ENCODE results near the gene PRDX1.

DNA sequence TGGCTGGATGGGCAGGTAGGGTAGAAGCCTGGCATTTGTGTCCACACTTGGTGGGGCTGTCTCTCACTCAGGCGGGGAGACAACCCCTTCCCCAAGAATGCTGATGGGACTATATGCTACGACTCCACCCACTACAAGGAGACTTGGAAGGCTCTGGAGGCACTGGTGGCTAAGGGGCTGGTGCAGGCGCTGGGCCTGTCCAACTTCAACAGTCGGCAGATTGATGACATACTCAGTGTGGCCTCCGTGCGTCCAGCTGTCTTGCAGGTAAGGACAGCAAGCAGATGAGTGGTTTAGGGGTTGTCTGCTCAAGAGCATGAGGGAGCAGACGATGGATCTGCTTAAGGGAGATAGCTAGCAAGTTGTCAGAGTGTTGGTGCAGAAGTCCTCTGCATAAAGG is 46.2 kb upstream of the PRDX1 start:
- TF ChIP-seq, protein P1, sequence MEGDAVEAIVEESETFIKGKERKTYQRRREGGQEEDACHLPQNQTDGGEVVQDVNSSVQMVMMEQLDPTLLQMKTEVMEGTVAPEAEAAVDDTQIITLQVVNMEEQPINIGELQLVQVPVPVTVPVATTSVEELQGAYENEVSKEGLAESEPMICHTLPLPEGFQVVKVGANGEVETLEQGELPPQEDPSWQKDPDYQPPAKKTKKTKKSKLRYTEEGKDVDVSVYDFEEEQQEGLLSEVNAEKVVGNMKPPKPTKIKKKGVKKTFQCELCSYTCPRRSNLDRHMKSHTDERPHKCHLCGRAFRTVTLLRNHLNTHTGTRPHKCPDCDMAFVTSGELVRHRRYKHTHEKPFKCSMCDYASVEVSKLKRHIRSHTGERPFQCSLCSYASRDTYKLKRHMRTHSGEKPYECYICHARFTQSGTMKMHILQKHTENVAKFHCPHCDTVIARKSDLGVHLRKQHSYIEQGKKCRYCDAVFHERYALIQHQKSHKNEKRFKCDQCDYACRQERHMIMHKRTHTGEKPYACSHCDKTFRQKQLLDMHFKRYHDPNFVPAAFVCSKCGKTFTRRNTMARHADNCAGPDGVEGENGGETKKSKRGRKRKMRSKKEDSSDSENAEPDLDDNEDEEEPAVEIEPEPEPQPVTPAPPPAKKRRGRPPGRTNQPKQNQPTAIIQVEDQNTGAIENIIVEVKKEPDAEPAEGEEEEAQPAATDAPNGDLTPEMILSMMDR (IDR thresholded peaks at IDR 0.05), result no peak
- TF ChIP-seq POLR2A (IDR thresholded peaks at IDR 0.05), result no peak

All from testis (tissue), 2 donors.